NCI-H2029 (cell line): Measurements from ENCODE around the gene FABP3.
A peak's percentile ranks its signal among the peaks of the same experiment; 100 is the strongest.

Experiments used
- DNase-seq: peaks from one replicate; lab custom pipeline; 2025; lab: John Stamatoyannopoulos, UW

The FABP3 gene

DNA sequence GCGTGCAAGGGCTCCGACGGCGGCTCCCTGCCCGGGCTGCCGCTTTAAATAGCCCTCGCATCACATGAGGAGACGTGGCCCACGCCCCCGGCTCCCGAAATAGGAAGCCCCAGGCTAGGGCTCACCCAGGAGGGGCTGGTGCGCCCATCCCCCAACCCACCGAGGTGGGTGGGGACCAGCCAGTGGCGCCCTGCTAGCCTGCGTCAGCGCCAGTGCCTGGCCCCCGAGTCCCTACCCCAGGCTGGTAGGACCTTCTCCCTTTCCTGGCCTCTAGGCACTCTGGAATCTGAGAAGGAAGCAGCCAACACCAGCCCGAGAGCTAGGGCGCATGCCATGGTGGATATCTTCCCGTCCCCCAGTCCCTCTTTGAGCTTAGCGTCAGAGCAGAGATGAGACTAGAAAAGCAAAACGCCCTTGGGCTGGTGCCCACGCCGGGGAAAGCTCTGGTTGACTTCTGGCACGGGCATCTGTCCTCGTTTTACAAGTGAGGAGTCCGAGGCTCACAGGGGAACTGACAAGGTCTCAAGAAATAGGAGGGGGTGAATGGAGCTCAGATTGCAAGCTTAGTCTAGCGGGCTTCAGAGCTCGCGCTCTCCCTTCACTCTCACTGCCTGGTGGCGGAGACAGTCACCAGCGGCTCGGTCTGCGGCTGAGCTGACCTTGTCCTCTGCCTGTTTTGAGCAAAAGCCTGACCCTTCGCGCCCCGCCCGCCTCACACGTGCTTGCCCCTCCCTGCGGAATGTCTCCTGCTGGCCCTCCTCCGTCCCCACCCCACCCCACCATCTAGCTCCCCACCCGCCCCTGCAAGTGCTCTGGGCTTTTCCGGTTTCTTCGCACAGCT is at the start of gene FABP3:
Gene FABP3, minus strand, starts transcription at position 21 of the 841 bp plus-strand sequence. CDS start 62 bp downstream, outside the sequence.
- no peak for DNase-seq

- DNase-seq = no peak
These were observed 48.6 kb upstream of the FABP3 start for GRCh38 chr1:31421371-31422040.

DNA sequence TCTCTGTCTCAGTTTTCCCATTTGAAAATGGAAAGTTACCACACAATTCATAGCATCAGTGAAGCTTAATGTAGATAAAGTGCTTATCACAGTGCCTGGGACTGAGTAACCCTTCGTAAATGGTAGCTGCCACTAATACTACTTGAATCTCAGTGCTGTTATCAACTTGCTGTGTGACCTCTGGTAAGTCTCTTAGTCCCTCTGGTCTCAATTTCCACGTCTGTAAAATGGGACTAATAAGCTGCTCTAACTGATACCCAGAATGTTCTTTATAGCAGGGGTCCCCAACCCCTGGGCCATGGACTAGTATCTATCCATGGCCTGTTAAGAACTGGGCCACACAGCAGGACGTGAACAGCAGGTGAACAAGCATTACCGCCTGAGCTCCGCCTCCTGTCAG is 47.8 kb upstream of the FABP3 start:
- DNase-seq = no peak

- no peak for DNase-seq
These were observed 45.9 kb upstream of the FABP3 start for GRCh38 chr1:31418626-31419323.

GRCh38 chr1:31417148-31417547 is 44.3 kb upstream of the FABP3 start:
- no peak for DNase-seq

DNA sequence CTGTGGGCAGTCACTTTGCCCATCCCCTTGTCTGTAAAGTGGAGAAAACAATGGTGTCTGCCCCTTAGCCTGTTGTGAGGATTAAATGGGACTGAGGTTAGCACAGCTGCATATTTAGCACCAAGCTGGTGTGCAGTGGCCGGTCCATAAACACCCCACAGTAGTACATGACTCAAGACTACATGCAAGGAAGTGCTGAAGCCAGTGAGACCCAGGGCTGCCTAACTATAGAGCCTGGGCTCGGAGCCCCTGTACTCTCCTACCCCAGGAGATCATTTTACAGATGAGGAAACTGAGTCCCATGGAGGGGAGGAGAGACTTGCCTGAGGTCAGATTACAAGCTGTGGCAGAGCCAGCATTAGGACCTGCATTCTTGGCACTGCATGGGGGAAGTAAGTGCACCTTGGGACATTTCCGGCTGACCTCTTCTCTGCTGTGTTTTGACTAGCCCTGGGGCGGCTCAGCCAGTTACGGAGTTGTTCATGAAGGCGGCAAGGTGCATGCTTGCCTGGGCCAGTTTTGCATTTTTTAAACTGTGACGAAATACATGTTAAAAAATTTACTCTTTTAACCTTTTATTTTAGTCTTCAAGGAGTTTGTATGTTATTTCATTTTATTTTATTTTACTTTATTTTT is 43.3 kb upstream of the FABP3 start:
- peak; percentile 24 for DNase-seq

- DNase-seq = no peak
These were observed 42.8 kb upstream of the FABP3 start for GRCh38 chr1:31415658-31416057.

- no peak for DNase-seq
These were observed 42.1 kb upstream of the FABP3 start for GRCh38 chr1:31414980-31415370.

DNA sequence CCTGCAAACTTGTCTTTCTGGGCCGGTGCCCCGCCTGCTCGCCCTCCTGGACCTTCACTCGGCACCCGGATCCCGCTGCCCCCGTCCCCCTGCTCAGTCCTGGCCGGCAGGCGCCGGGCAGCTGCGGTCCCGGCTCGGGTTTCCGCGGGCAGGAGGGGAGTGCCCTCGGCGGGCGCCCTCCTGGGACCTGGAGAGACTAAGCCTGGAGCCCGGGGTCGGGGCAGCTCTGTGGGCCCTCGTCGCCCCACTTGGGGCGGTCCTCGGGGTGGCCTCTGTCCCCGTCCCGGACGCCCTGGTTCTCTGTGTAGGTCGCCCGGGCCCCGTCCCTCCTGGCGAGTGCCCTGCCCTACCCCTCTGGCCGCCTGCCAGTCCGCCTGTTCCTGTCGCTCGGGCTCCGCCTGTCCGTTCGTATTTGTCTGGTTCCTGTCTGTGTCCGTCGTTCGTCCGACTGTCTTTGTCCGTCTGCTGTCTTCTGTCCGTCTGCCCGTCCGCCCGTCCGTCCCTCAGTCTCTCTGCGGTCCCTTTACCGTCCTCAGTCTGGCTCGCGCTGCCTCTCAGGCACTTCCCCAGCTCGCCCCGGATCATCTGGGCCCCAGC is 40.6 kb upstream of the FABP3 start:
- DNase-seq = peak; percentile 32

GRCh38 chr1:31412732-31413404 is 40.0 kb upstream of the FABP3 start, which contains the start of gene SERINC2:
TSS of gene SERINC2 (plus strand) at chr1:31413213. CDS start at chr1:31413266, 53 bp downstream.
- peak; percentile 38 for DNase-seq

GRCh38 chr1:31412205-31412604 is 39.3 kb upstream of the FABP3 start:
- no peak for DNase-seq

DNA sequence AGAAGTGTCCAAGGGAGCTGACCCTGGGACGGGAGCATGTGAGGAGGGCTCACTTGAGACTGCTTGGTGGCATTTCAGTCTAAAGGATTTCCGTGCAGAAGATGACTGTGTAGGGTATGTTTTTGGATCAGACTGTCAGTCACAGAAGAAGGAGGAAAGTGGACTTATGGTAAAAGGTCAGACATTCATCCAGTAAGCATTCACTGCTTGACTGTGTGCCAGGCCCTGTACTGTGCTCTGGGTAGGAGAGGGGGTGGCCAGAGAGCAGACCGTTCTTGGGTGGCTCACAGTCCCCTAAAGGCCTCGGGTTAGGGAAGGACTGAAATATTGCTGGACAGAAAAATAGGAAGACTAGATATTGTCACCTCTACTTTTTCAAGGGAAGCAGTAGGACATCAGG is 38.0 kb upstream of the FABP3 start:
- no peak for DNase-seq

- DNase-seq = no peak
These were observed 37.3 kb upstream of the FABP3 start for GRCh38 chr1:31409946-31410858.

DNA sequence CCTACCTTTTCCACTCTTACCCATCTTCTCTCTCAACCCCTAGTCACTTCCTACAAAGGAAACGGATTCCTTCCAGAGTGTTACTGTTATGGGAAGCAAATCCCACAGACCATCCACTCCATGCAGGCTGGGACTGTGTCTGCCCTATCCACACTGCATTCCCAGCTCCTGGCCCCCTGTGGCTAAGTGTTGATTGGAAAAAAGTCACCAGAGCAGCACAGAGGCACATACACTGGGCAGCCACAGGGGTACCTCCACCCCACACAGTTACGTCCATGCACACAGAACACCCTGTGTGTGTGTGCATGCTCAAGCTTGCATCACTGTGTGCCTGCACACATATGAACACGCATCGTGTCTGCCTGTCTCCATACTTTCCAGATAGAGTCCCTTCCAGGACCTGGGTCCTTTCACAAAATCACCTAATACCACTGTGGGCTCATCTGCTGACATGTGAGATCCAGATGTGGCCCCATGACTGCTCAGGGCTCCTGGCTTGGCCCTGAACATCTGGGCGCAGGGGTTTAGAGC is 36.0 kb upstream of the FABP3 start:
- no peak for DNase-seq

DNA sequence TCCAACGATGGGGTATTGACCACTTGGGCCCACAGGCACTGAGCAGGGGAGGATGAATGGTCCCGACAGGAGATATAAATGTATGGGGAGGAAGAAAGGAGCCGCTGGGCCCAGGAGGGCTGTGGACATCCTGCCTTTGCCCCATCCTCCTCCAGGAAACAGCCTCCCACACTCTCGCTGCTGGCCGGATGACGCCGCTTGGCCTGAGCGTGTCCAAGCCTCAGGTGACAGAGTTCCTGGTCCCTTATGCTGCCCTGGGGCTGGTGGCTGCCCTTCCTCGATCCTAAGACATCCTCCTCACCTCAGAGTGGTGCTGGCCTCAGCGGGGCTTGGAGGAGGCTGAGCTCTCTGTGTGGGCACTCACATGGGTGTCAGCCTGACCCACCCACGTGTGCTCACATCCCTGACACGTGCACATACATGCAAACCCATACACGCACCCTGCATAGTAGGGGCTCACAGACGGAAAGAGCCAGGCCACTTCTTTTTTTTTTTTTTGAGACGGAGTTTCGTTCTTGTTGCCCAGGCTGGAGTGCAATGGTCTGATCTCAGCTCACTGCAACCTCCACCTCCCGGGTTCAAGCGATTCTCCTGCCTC is 34.3 kb upstream of the FABP3 start:
- no peak for DNase-seq

DNA sequence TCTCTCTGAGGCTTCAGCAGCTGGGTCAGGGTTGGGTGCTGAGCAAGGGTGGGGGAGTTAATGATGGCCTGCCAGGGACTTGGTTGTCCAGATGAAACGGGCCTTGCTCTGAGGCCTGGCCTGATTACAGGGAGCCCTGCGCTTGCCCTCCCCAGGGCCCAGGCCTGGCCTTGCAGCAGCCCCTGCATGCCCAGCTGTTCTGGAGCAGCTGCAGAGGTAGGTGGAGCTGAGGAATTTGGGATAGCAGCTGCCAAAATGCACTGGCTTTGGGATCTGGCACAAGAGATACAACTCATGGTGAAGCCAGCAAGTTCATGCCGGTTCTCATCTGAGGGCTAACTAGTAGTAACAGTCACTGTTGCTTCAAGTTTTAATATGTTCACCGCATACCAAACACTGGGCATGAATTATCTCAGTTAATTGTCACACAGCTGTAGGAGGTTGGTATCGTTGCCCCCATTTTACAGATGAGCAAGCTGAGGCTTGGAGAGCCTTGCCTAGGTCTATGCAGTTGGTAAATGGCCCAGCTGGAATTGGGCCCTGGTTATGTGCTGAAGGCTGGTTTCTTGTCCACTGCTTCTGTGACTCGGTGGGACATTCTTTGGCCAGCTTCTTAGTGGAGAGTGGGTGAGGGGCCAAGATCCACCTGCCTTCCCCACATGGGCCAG is 32.8 kb upstream of the FABP3 start:
- no peak for DNase-seq

- DNase-seq = no peak
These were observed 28.4 kb upstream of the FABP3 start for GRCh38 chr1:31401241-31401640.

DNA sequence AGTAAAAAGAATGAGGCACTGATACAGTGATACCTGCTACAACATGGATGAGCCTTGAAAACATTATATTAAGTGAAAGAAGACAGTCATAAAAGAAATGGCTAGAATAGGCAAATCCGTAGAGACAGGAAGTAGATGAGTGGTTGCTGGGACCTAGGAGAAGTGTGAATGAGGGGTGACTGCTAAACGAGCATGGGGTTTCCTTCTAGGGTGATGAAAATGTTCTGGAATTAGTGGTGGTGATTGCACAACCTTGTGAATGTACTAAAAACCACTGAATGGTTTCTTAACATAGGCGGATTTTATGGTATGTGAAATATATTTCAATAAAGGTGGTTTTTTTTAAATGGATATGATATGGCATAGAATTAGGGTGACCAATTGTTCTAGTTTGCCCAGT is 27.5 kb upstream of the FABP3 start:
- no peak for DNase-seq

GRCh38 chr1:31399976-31400375 is 27.1 kb upstream of the FABP3 start:
- no peak for DNase-seq
